ENCODE results near the gene C10orf62.
A peak's percentile ranks its signal among the peaks of the same experiment; 100 is the strongest.
"Not testable (repeated sequence)": the region's sequence is repeated elsewhere in the genome, so short reads cannot be mapped to it uniquely, and the experiment has no call there.

Gene C10orf62

DNA sequence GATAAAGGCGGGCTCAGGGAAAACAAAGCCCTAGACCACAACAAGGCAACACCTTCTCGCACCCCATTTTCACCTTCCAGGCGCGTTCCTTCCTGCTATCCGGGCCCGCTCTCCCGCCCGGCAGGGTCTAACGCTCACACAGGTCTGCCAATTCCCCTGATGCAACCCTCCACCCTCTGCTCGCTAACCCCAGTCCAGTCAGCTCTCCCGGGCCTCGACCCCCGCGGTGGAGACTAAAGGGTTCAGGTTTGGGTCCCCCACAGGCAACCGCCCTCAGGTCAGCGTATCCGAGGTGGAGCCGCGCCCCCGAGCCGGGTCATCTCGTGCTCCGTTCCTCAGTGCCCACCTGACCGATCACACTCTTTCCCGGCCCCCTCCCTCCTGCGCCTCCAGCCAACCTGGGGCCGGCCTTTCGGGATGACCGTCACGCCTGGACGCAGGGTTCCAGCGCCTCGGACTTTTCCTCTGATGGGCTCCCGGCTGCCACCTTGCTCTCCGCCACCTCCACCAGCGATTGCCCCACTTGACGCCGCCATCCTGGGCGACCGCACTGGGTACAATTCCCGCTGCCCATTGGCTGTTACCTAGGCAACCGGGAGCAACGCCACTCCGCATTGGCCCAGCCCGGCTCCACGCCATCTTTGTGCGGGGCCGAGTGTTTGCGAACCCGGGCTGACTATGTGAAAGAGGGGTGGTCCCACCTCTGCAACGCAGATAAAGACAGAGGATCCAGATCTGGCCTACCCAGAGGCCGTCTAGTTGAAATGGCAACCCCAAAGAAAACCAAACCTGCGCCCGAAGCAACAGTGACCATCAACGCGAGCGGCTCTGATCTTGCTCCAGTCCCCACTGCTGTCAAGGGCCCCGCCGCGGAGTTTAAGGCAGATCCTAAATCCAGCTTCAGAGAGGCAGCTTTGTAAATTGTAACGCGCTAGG is 43.7 kb downstream of the C10orf62 start, which contains the start of gene MORN4:
Gene MORN4 (minus strand): TSS at position 552 of the 936 bp plus-strand sequence. CDS start 13,847 bp downstream, outside the sequence.
- Histone ChIP-seq H3K4me2 (ENCODE audit: low read length) (peak within 1 kb of the TSS; percentile 68), H3K4me3 (ENCODE audit: low read depth, low read length) (peak within 1 kb of the TSS; percentile 84), H3K4me1 (peaks cover 5% of the 10 kb centered on the region), H3K79me2 (peaks cover 11% of the 10 kb centered on the region), H3K9me3 (ENCODE audit: control insufficient read depth, low read length) (no peaks in the 10 kb centered on the region), H3K9ac (peak within 1 kb of the TSS; percentile 58), H3K27ac (peak within 1 kb of the TSS; percentile 88), H3K27me3 (ENCODE audit: control insufficient read depth, insufficient read depth, low read length) (no peaks in the 10 kb centered on the region), H2AFZ (peak within 1 kb of the TSS; percentile 100), H3K36me3 (ENCODE audit: control insufficient read depth, insufficient read depth, low read length) (no peaks in the 10 kb centered on the region)
- TF ChIP-seq, protein P1, sequence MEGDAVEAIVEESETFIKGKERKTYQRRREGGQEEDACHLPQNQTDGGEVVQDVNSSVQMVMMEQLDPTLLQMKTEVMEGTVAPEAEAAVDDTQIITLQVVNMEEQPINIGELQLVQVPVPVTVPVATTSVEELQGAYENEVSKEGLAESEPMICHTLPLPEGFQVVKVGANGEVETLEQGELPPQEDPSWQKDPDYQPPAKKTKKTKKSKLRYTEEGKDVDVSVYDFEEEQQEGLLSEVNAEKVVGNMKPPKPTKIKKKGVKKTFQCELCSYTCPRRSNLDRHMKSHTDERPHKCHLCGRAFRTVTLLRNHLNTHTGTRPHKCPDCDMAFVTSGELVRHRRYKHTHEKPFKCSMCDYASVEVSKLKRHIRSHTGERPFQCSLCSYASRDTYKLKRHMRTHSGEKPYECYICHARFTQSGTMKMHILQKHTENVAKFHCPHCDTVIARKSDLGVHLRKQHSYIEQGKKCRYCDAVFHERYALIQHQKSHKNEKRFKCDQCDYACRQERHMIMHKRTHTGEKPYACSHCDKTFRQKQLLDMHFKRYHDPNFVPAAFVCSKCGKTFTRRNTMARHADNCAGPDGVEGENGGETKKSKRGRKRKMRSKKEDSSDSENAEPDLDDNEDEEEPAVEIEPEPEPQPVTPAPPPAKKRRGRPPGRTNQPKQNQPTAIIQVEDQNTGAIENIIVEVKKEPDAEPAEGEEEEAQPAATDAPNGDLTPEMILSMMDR (IDR thresholded peaks at IDR 0.05): no peak

DNA sequence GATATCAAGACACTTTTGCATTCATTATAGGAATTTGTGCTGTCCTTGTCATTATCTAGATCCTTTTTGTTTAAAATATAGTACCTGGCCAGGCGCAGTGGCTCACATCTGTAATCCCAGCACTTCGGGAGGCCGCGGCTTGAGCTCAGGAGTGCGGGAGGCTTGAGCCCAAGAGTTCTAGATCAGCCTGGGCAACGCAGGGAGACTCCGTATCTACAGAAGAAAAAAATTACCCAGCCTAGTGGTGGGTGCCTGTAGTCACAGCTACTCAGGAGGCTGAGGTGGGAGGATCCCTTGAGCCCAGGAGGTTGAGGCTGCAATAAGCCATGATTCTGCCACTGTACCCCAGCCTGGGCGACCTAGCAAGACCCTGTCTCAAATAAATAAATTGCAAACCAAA is 44.4 kb downstream of the C10orf62 start:
- Histone ChIP-seq H3K79me2 (peaks cover 11% of the 10 kb centered on the region), H3K36me3 (ENCODE audit: control insufficient read depth, insufficient read depth, low read length) (no peaks in the 10 kb centered on the region), H2AFZ (peak overlapping the region; percentile 100), H3K4me1 (peaks cover 5% of the 10 kb centered on the region), H3K9ac (no peak overlapping the region), H3K9me3 (ENCODE audit: control insufficient read depth, low read length) (no peaks in the 10 kb centered on the region), H3K4me2 (ENCODE audit: low read length) (peak overlapping the region; percentile 68), H3K4me3 (ENCODE audit: low read depth, low read length) (peak overlapping the region; percentile 84), H3K27ac (peak overlapping the region; percentile 88), H3K27me3 (ENCODE audit: control insufficient read depth, insufficient read depth, low read length) (no peaks in the 10 kb centered on the region)
- TF ChIP-seq, protein P1 (IDR thresholded peaks at IDR 0.05): peak; percentile 15

DNA sequence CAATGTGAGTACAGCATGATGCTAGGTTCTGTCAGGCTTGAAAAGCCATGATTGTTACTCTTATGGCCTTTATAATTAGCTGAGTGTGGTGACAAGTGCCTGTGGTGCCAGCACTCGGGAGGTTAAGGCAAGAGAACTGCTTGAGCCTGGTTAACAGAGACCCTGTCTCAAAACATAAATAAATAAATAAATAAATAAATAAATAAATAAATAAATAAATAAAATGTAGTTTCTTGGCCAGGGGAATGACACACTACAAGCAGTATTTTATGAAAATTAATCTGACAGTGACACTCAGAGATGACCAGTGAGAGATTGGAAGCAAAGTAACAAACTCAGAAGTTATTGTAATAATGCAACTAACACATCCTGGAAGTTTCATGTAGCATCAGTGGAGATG is 46.1 kb downstream of the C10orf62 start:
- H3K27me3 ChIP-seq (ENCODE audit: control insufficient read depth, insufficient read depth, low read length): no peaks in the 10 kb centered on the region
- TF ChIP-seq, protein P1 (IDR thresholded peaks at IDR 0.05): no peak
- no peak overlapping the region for H3K4me3 ChIP-seq (ENCODE audit: low read depth, low read length)
- H3K4me2 ChIP-seq (ENCODE audit: low read length): no peak overlapping the region
- no peak overlapping the region for H2AFZ ChIP-seq
- H3K79me2 ChIP-seq: peaks cover 11% of the 10 kb centered on the region
- no peak overlapping the region for H3K27ac ChIP-seq
- no peaks in the 10 kb centered on the region for H3K9me3 ChIP-seq (ENCODE audit: control insufficient read depth, low read length)
- no peaks in the 10 kb centered on the region for H3K36me3 ChIP-seq (ENCODE audit: control insufficient read depth, insufficient read depth, low read length)
- no peak overlapping the region for H3K9ac ChIP-seq
- H3K4me1 ChIP-seq: peaks cover 5% of the 10 kb centered on the region

DNA sequence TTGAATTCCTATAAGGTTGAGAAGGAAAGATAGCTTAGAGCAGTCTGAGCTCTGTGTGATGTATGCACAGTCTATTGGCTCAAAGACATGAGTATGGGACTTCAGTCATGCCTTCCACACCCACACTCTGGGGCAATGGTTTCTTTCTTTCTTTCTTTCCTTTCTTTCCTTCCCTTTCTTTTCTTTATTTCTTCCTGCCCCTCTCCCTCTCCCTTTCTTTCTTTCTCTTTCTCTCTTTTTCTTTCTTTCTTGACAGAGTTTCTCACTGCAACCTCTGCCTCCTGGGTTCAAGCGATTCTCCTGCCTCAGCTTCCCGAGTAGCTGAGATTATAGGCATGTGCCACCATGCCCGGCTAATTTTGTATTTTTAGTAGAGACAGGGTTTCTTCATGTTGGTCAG is 49.6 kb downstream of the C10orf62 start:
- not testable (repeated sequence) for H3K9me3 ChIP-seq (ENCODE audit: control insufficient read depth, low read length); H3K4me3 ChIP-seq (ENCODE audit: low read depth, low read length); H3K36me3 ChIP-seq (ENCODE audit: control insufficient read depth, insufficient read depth, low read length); H3K4me2 ChIP-seq (ENCODE audit: low read length); H3K9ac ChIP-seq; H3K27me3 ChIP-seq (ENCODE audit: control insufficient read depth, insufficient read depth, low read length); H3K27ac ChIP-seq
- Histone ChIP-seq H3K79me2 (peaks cover 22% of the 10 kb centered on the region), H3K4me1 (peaks cover 10% of the 10 kb centered on the region), H2AFZ (peak overlapping the region; percentile 23)

DNA sequence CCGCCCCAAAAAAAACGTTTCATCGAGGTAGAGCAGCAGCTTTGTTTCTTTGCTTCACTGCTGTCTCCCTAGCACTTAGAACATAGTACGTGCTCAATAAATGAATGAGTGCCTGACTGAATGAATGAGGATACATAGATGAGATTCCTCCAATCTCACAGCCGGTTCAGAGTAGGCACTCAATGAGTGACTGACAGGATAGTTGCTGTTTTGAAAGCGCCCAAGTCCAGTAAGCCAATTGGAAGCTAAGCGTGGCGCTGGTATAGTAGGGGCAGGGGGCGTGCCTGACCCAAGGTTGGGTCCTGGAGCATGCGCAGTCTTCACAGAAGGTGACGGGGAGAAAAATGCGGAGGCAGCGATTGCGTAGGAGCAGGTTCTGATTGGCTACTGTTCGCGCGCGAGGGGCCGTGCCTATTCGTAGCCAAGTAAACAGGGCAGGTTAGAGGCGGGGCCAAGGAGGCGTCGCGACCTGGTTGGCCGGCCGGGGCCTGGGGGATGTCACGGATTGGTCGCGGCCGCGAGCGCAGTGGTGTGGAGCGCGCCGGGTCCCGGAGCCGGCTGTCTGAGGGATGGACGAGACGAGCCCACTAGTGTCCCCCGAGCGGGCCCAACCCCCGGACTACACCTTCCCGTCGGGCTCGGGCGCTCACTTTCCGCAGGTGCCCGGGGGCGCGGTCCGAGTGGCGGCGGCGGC is 50.8 kb downstream of the C10orf62 start, which contains the start of gene PI4K2A:
Gene PI4K2A (plus strand): TSS at position 498 of the 694 bp plus-strand sequence. CDS start 72 bp downstream, at position 570.
- peaks cover 10% of the 10 kb centered on the region for H3K4me1 ChIP-seq
- peaks cover 30% of the 10 kb centered on the region for H3K79me2 ChIP-seq
- no peaks in the 10 kb centered on the region for H3K27me3 ChIP-seq (ENCODE audit: control insufficient read depth, insufficient read depth, low read length)
- peak within 1 kb of the TSS; percentile 63 for H3K9ac ChIP-seq
- H3K36me3 ChIP-seq (ENCODE audit: control insufficient read depth, insufficient read depth, low read length): no peaks in the 10 kb centered on the region
- H3K27ac ChIP-seq: peak within 1 kb of the TSS; percentile 64
- H2AFZ ChIP-seq: peak within 1 kb of the TSS; percentile 72
- H3K4me3 ChIP-seq (ENCODE audit: low read depth, low read length): peak within 1 kb of the TSS; percentile 75
- peak within 1 kb of the TSS; percentile 86 for H3K4me2 ChIP-seq (ENCODE audit: low read length)
- TF ChIP-seq, protein P1 (IDR thresholded peaks at IDR 0.05): no peak
- no peaks in the 10 kb centered on the region for H3K9me3 ChIP-seq (ENCODE audit: control insufficient read depth, low read length)
